IMR-90 (cell line): Measurements from ENCODE around the gene LEP. TPM values are rescaled to one million over a fixed set of nuclear protein-coding genes. Genes with fewer than 3 reads are reported as not detected.

Source experiments
- ATAC-seq: fragments of 200-7000 bp; cut with Tn5 transposase; 2 replicates; pipeline ENCODE4 v1.9.1; 2020; ENCODE audit warnings: low read depth, mild to moderate bottlenecking, moderate library complexity
- BruUV-seq: library from RNA; stranded (reverse); fragments of 400-500 nt; replicated peaks from 2 replicates; lab custom pipeline; 2021; lab: Mats Ljungman, UMichigan
- CTCF ChIA-PET: fragments of 300-600 bp; formaldehyde crosslinking; extraction: SDS; loops from one replicate; lab custom pipeline; 2021; ENCODE audit warnings: antibody characterized with exemption; lab: Yijun Ruan, JAX
- POLR2A ChIA-PET: fragments of 300-600 bp; sonication (Branson Sonifier 250); formaldehyde crosslinking; loops from one replicate; lab custom pipeline; 2022; ENCODE audit warnings: antibody characterized with exemption; ENCODE audit not compliant: unreplicated experiment; lab: Charles Lee
- DNase-seq: peaks from one replicate; pipeline ENCODE4 v3.0.0; 2013
- H2AFZ ChIP-seq: replicated peaks from 2 replicates; pipeline ENCODE3; 2013; ENCODE audit warnings: low read length, mild to moderate bottlenecking; ENCODE audit not compliant: poor library complexity
- H2AK5ac ChIP-seq: 2 replicates; pipeline ENCODE4 v1.6.1; 2013; ENCODE audit warnings: low read depth, low read length, inconsistent platforms
- H2AK9ac ChIP-seq: replicated peaks from 2 replicates; pipeline ENCODE3; 2013; ENCODE audit warnings: mild to moderate bottlenecking, low read depth, low read length, moderate library complexity; ENCODE audit not compliant: poor library complexity
- H2BK120ac ChIP-seq: 2 replicates; pipeline ENCODE4 v1.6.1; 2013; ENCODE audit warnings: low read depth, low read length, inconsistent platforms
- H2BK15ac ChIP-seq: 3 replicates; pipeline ENCODE4 v1.6.1; 2013; ENCODE audit warnings: low read depth, low read length, inconsistent platforms
- H2BK20ac ChIP-seq: 2 replicates; pipeline ENCODE4 v1.6.1; 2013; ENCODE audit warnings: low read depth, mild to moderate bottlenecking, inconsistent platforms, low read length, moderate library complexity
- H2BK5ac ChIP-seq: 2 replicates; pipeline ENCODE4 v1.6.1; 2013; ENCODE audit warnings: mild to moderate bottlenecking, low read depth, low read length, inconsistent platforms; ENCODE audit not compliant: poor library complexity, severe bottlenecking
- H3K14ac ChIP-seq: replicated peaks from 2 replicates; pipeline ENCODE4 v1.6.1; 2013; ENCODE audit warnings: low read depth, low read length, inconsistent platforms
- H3K18ac ChIP-seq: 2 replicates; pipeline ENCODE4 v1.6.1; 2013; ENCODE audit warnings: low read depth, low read length, control low read depth
- H3K23ac ChIP-seq: 2 replicates; pipeline ENCODE4 v1.6.1; 2013; ENCODE audit warnings: low read depth, low read length, inconsistent platforms
- H3K27ac ChIP-seq: 2 replicates; pipeline ENCODE4 v1.5.1; 2013; ENCODE audit warnings: mild to moderate bottlenecking, control low read depth, low read length; ENCODE audit not compliant: insufficient read depth
- H3K27me3 ChIP-seq: 2 replicates; pipeline ENCODE4 v1.6.1; 2013; ENCODE audit warnings: low read length; ENCODE audit not compliant: control insufficient read depth, insufficient read depth
- H3K36me3 ChIP-seq: 2 replicates; pipeline ENCODE4 v1.6.1; 2013; ENCODE audit warnings: low read length, mixed read lengths; ENCODE audit not compliant: control insufficient read depth, insufficient read depth
- H3K4ac ChIP-seq: 2 replicates; pipeline ENCODE4 v1.6.1; 2013; ENCODE audit warnings: low read depth, low read length, inconsistent platforms
- H3K4me1 ChIP-seq: 2 replicates; pipeline ENCODE4 v1.6.1; 2013; ENCODE audit warnings: low read length, mixed read lengths; ENCODE audit not compliant: control insufficient read depth, insufficient read depth
- H3K4me2 ChIP-seq: 2 replicates; pipeline ENCODE4 v1.6.1; 2013; ENCODE audit warnings: low read depth, mild to moderate bottlenecking, control low read depth, low read length, moderate library complexity
- H3K4me3 ChIP-seq: 2 replicates; pipeline ENCODE4 v1.5.1; 2013; ENCODE audit warnings: low read depth, mild to moderate bottlenecking, control low read depth, low read length, moderate library complexity; ENCODE audit not compliant: insufficient read depth
- H3K56ac ChIP-seq: 2 replicates; pipeline ENCODE4 v1.6.1; 2013; ENCODE audit warnings: low read length, inconsistent platforms; ENCODE audit not compliant: insufficient read depth; ENCODE audit errors: extremely low read depth
- H3K79me1 ChIP-seq, 2 experiments: 2 replicates each; pipeline ENCODE4 v1.6.1; 2013; ENCODE audit warnings: low read length in 2 of 2, inconsistent platforms in 1 of 2, low read depth in 1 of 2
- H3K9ac ChIP-seq: 2 replicates; pipeline ENCODE4 v1.6.1; 2013; ENCODE audit warnings: low read depth, low read length, control low read depth
- H3K9me1 ChIP-seq: 2 replicates; pipeline ENCODE4 v1.6.1; 2013; ENCODE audit warnings: low read length, inconsistent platforms; ENCODE audit not compliant: insufficient read depth
- H3K9me3 ChIP-seq: 2 replicates; pipeline ENCODE4 v1.6.1; 2013; ENCODE audit warnings: low read length; ENCODE audit not compliant: control insufficient read depth, insufficient read depth
- H4K20me1 ChIP-seq: 2 replicates; pipeline ENCODE4 v1.6.1; 2013; ENCODE audit warnings: low read length, inconsistent platforms; ENCODE audit not compliant: insufficient read depth
- H4K5ac ChIP-seq: 2 replicates; pipeline ENCODE4 v1.6.1; 2013; ENCODE audit warnings: mild to moderate bottlenecking, low read depth, low read length, control low read depth
- H4K8ac ChIP-seq, 2 experiments: 2 replicates each; pipeline ENCODE4 v1.6.1; 2013; ENCODE audit warnings: low read depth in 2 of 2, low read length in 2 of 2, control low read depth in 1 of 2, inconsistent platforms in 1 of 2
- H4K91ac ChIP-seq: 2 replicates; pipeline ENCODE4 v1.6.1; 2013; ENCODE audit warnings: low read depth, low read length, inconsistent platforms; ENCODE audit not compliant: insufficient read depth
- CEBPB ChIP-seq: IDR thresholded peaks from 2 replicates; pipeline ENCODE4 v1.6.1; 2012; ENCODE audit warnings: low read depth, low read length, improper control_type of control experiment
- WGBS, 2 experiments: methylation state at CpG; one replicate each; pipeline versions ENCODE4 v1.1.5 to v1.1.7; 2013; ENCODE audit warnings: missing lambda C conversion rate in 2 of 2; ENCODE audit not compliant: insufficient read length in 1 of 2; ENCODE audit errors: extremely low coverage in 2 of 2; 5-methylcytosine and 5-hydroxymethylcytosine counted together
- dilution Hi-C: fragments of 300-500 bp; cut with HindIII; formaldehyde crosslinking; loops from one replicate; pipeline ENCODE4 v1.14.3; 2018; ENCODE audit warnings: low sequenced_read_pairs; ENCODE audit not compliant: unreplicated experiment
- in situ Hi-C: fragments of 300-500 bp; cut with MboI; formaldehyde crosslinking; loops from 3 replicates; pipeline ENCODE4 v1.14.3; 2019; ENCODE audit warnings: low sequenced_read_pairs, inconsistent platforms, mixed read lengths
- intact Hi-C: fragments of 100-400 bp; cut with micrococcal nuclease; formaldehyde crosslinking; loops from 2 replicates; pipeline ENCODE4 v1.10.0; 2022
- polyA plus RNA-seq, 3 experiments: library from polyadenylated mRNA; depleted of rRNA; stranded (reverse); fragments of >200 nt; gene quantifications; 2 replicates each; pipeline ENCODE4 v1.2.3, GENCODE V29; 2012; ENCODE audit warnings: low replicate concordance in 1 of 3
- total RNA-seq: library from RNA; depleted of rRNA; stranded (reverse); fragments of >200 nt; gene quantifications from 2 replicates; pipeline ENCODE4 v1.2.3, GENCODE V29; 2012

LEP gene
- total and polyA plus RNA-seq, 2 of the 4 experiments (the other 2 are of a cell fraction) = not detected

DNA sequence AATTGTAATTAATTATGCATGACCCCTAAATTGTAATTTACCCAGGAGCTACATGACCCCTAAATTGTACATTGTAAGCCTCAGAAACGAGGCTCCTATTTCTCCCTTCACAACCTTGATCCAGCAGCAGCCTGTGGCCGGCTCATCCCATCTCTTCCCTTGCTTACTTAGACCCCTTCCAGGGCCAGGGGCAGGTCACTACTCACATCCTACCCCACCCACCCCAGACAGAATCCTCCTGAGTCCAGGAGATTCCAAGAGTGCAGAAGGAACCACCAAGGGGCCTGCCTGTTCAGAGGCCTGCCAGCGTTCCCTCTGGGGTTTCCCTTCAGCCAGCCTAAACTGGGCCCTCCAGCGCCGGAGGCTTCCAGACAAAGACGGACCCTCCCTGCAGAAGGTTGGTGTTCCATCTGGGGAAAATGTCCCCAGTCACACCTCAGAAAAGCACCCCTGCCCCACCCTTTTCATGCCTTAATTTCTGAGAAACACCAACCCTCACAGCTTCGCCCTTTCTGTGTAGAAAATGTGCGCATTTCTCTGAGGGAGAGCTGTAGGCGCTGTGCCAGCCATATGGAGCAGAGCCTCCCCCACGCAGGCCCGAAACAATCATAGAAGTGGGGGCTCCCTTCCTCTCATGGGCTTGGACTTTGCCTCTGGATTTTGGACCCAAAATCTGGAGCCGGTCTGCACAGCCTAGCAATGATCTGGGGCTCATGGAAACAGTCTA lies 19.2 kb downstream of the LEP start:
- no TSS peak for BruUV-seq
- Histone ChIP-seq H3K9me1 (no peaks in the 10 kb centered on the region), H3K9ac (no peak overlapping the region), H2AFZ (no peak overlapping the region), H4K91ac (no peak overlapping the region), H4K5ac (no peak overlapping the region), H2BK5ac (no peak overlapping the region), H3K27ac (no peak overlapping the region), H3K4me2 (no peak overlapping the region), H3K4ac (no peak overlapping the region), H4K20me1 (no peaks in the 10 kb centered on the region), H2AK5ac (no peak overlapping the region), H2BK120ac (no peak overlapping the region), H3K27me3 (peaks cover 33% of the 10 kb centered on the region), H3K4me1 (peaks cover 2% of the 10 kb centered on the region; the same call in 1 of the 2 replicates), H4K8ac (no peak overlapping the region), H2BK20ac (no peak overlapping the region), H3K79me1 (no peaks in the 10 kb centered on the region), H3K4me3 (no peak overlapping the region), H3K56ac (no peak overlapping the region), H3K9me3 (no peaks in the 10 kb centered on the region), H3K23ac (no peak overlapping the region), H3K14ac (no peak overlapping the region), H2AK9ac (no peak overlapping the region), H3K18ac (no peak overlapping the region), H3K36me3 (no peaks in the 10 kb centered on the region), H2BK15ac (no peak overlapping the region)
- ChIA-PET POLR2A (no interaction called here), CTCF (no interaction called here)
- intact Hi-C loops = no loop called here
- TF ChIP-seq CEBPB = no peak
- no peak for ATAC-seq
- DNase-seq = no peak
- dilution Hi-C loops = no loop called here
- 81% methylated on average over 5 of the region's 12 CpGs; no CpG with 5 or more reads in 1 of the 2 experiments for whole genome bisulfite sequencing, 2 experiments
- in situ Hi-C loops = no loop called here
